Kidney epithelial cell (primary cell): Measurements from ENCODE around the gene GNB4. TPM values are rescaled to one million over a fixed set of nuclear protein-coding genes. Genes with fewer than 3 reads are reported as not detected.

Source experiments
- DNase-seq: peaks from one replicate; pipeline ENCODE4 v3.0.0-alpha.2; 2010; ENCODE audit warnings: low read depth
- H3K27me3 ChIP-seq: 2 replicates; pipeline ENCODE4 v1.6.0; 2011; ENCODE audit warnings: low read length; ENCODE audit not compliant: control insufficient read depth, insufficient read depth
- H3K36me3 ChIP-seq: 2 replicates; pipeline ENCODE4 v1.5.1; 2011; ENCODE audit warnings: low read length; ENCODE audit not compliant: control insufficient read depth, insufficient read depth
- H3K4me3 ChIP-seq: 2 replicates; pipeline ENCODE4 v1.5.1; 2011; ENCODE audit warnings: low read depth, mild to moderate bottlenecking, control low read depth, low read length
- CTCF ChIP-seq: IDR thresholded peaks from 2 replicates; pipeline ENCODE4 v1.5.1; 2011; ENCODE audit warnings: mild to moderate bottlenecking, moderate library complexity, low read length, control low read depth, inconsistent platforms; ENCODE audit not compliant: insufficient read depth, poor library complexity, severe bottlenecking
- total RNA-seq: library from RNA; depleted of rRNA; stranded (reverse); fragments of >200 nt; gene quantifications from 2 replicates; pipeline ENCODE4 v1.2.3, GENCODE V29; 2015

The GNB4 gene
- 21.1 and 26.2 TPM in 2 replicates for total RNA-seq

- Histone ChIP-seq H3K4me3 (peak within 1 kb of the TSS; percentile 87), H3K27me3 (no peaks in the 10 kb centered on the region), H3K36me3 (no peaks in the 10 kb centered on the region)
- DNase-seq: peak; percentile 32
- TF ChIP-seq CTCF: no peak
Observed at GRCh38 chr3:179451265-179452175, at the start of gene GNB4. GNB4 (minus strand) TSS chr3:179451470; CDS start chr3:179426200, 25,270 bp downstream.

DNA sequence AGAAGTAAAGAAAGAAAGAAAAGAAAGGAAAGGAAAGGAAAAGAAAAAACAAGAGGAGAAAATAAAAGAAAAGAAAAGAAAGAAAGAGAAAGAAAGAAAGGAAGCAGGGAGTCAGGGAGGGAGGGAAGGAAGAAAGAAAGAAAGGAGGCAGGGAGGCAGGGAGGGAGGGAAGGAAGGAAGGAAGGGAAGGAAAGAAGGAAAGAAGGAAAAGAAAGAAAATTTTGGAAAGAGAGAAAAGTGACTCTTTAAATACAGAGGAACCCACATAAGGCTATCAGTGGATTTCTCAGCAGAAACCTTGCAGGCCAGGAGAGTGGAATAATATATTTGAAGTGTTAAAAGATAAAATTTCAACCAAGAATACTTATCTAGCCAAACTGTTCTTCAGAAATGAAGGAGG is 44.2 kb upstream of the GNB4 start:
- H3K4me3 ChIP-seq: no peak overlapping the region
- no peak for DNase-seq
- H3K27me3 ChIP-seq: no peaks in the 10 kb centered on the region
- no peaks in the 10 kb centered on the region for H3K36me3 ChIP-seq
- TF ChIP-seq CTCF: no peak

GRCh38 chr3:179493260-179493659 is 42.0 kb upstream of the GNB4 start:
- H3K36me3 ChIP-seq: no peaks in the 10 kb centered on the region
- no peaks in the 10 kb centered on the region for H3K27me3 ChIP-seq
- no peak for TF ChIP-seq CTCF
- no peak for DNase-seq
- H3K4me3 ChIP-seq: no peak overlapping the region

GRCh38 chr3:179488213-179488612 is 36.9 kb upstream of the GNB4 start:
- Histone ChIP-seq H3K4me3 (no peak overlapping the region), H3K27me3 (no peaks in the 10 kb centered on the region), H3K36me3 (no peaks in the 10 kb centered on the region)
- TF ChIP-seq CTCF: no peak
- DNase-seq: no peak

GRCh38 chr3:179486806-179487205 is 35.5 kb upstream of the GNB4 start:
- Histone ChIP-seq H3K27me3 (no peaks in the 10 kb centered on the region), H3K36me3 (no peaks in the 10 kb centered on the region), H3K4me3 (no peak overlapping the region)
- TF ChIP-seq CTCF: no peak
- DNase-seq: no peak
